HFFc6 (cell line): ENCODE results near the gene SLC13A1. TPM values are rescaled to one million over a fixed set of nuclear protein-coding genes. Genes with fewer than 3 reads are reported as not detected.

ENCODE experiments used
- DNase-seq: peaks from one replicate; pipeline ENCODE4 v3.0.0-alpha.2; 2018
- H3K27ac Mint-ChIP-seq: 2 replicates; pipeline ENCODE4 v1.8.0; 2020; ENCODE audit warnings: mild to moderate bottlenecking, mixed read lengths
- H3K27me3 Mint-ChIP-seq: 2 replicates; pipeline ENCODE4 v1.8.0; 2021; ENCODE audit warnings: mild to moderate bottlenecking, moderate library complexity, mixed read lengths; ENCODE audit not compliant: insufficient read depth
- H3K36me3 Mint-ChIP-seq: 2 replicates; pipeline ENCODE4 v1.8.0; 2021; ENCODE audit warnings: low read depth, mixed read lengths
- H3K4me1 Mint-ChIP-seq: 2 replicates; pipeline ENCODE4 v1.8.0; 2020; ENCODE audit warnings: low read depth, mixed read lengths
- H3K4me3 Mint-ChIP-seq: 2 replicates; pipeline ENCODE4 v1.8.0; 2020; ENCODE audit warnings: mild to moderate bottlenecking, moderate library complexity, mixed read lengths
- H3K9me3 Mint-ChIP-seq: 2 replicates; pipeline ENCODE4 v1.8.0; 2020; ENCODE audit warnings: mild to moderate bottlenecking, mixed read lengths
- total RNA-seq, 6 experiments: library from RNA; stranded (reverse); fragmentation: NEBNext Ultra II Directional; extraction: Animal tissue kit (Norgen Biotek cat#: 25700); gene quantifications; 2 replicates in 1 of 6; 3 replicates in 5 of 6; pipeline ENCODE4 v1.2.3, GENCODE V29; 2021
- TF ChIP-seq, protein P1 (sequence below): fragments of 200-600 bp; sonication (generic); IDR thresholded peaks from 2 replicates; pipeline ENCODE4 v1.5.0; 2021; ENCODE audit warnings: antibody characterized with exemption, mild to moderate bottlenecking

SLC13A1 gene
- total RNA-seq, 6 experiments from 2014 or later: not detected

DNA sequence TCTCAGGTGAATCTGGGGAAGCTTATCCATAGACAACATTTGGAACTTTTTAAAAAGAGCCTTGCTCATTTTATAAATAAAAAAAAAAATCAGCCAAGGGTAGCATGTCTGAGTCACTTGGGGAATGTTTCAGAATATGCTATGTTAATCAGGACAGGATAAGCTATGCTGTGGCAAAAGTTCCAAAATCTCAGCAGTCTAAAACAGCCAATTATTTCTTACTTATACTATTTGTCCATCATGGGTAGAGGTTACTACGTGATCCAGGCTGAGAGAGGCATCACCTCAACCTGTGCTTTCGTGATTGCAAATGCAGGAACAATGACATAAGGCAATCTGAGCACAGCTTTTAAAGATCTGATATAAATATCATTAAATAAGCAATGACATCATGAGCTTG lies 6.5 kb downstream of the SLC13A1 start:
- no peaks in the 10 kb centered on the region for H3K27me3 Mint-ChIP-seq
- TF ChIP-seq, protein P1, sequence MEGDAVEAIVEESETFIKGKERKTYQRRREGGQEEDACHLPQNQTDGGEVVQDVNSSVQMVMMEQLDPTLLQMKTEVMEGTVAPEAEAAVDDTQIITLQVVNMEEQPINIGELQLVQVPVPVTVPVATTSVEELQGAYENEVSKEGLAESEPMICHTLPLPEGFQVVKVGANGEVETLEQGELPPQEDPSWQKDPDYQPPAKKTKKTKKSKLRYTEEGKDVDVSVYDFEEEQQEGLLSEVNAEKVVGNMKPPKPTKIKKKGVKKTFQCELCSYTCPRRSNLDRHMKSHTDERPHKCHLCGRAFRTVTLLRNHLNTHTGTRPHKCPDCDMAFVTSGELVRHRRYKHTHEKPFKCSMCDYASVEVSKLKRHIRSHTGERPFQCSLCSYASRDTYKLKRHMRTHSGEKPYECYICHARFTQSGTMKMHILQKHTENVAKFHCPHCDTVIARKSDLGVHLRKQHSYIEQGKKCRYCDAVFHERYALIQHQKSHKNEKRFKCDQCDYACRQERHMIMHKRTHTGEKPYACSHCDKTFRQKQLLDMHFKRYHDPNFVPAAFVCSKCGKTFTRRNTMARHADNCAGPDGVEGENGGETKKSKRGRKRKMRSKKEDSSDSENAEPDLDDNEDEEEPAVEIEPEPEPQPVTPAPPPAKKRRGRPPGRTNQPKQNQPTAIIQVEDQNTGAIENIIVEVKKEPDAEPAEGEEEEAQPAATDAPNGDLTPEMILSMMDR: no peak
- no peaks in the 10 kb centered on the region for H3K36me3 Mint-ChIP-seq
- no peak for DNase-seq
- H3K27ac Mint-ChIP-seq: no peak overlapping the region
- peaks cover 40% of the 10 kb centered on the region for H3K9me3 Mint-ChIP-seq
- no peaks in the 10 kb centered on the region for H3K4me1 Mint-ChIP-seq
- no peak overlapping the region for H3K4me3 Mint-ChIP-seq

GRCh38 chr7:123191132-123191531 lies 8.6 kb downstream of the SLC13A1 start:
- DNase-seq: no peak
- Mint-ChIP-seq H3K27ac (no peak overlapping the region), H3K4me3 (no peak overlapping the region), H3K4me1 (no peaks in the 10 kb centered on the region), H3K36me3 (no peaks in the 10 kb centered on the region), H3K9me3 (peaks cover 36% of the 10 kb centered on the region), H3K27me3 (no peaks in the 10 kb centered on the region)
- TF ChIP-seq, protein P1: no peak

DNA sequence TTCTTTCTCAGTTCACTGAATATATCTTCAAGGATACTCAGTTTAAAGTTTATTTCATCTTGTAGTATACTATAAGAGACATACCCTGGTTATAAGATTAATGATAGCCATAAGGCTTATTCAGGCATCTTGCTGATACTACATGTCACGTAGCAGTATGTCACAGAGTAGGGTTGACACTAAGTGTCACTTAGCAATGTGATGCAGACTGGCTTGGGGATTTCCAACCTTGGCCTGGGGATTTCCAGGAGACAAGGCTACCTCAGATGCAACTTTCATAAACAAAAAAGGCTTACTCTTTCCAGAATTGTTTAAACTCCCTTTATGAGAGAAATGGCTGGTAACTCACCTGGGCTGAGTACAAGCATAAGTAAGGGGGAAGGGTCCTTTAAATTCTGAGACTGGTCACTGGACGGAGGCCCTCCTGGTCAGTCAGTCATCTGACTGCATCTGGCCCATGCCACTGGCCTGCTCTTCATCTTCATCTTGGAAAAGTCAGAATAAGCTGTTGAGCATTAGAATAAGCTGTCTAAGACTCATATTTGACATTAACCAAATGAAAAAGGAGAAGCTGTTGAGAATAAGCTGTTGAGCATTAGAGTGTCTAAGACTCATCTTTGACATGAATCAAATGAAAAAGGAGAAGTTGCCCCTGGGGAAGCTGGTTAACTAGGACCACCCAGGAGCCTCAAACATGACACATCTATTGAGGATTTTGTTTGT lies 9.5 kb downstream of the SLC13A1 start:
- Mint-ChIP-seq H3K27me3 (no peaks in the 10 kb centered on the region), H3K9me3 (peaks cover 40% of the 10 kb centered on the region), H3K4me3 (no peak overlapping the region), H3K27ac (no peak overlapping the region), H3K36me3 (no peaks in the 10 kb centered on the region), H3K4me1 (no peaks in the 10 kb centered on the region)
- no peak for DNase-seq
- TF ChIP-seq, protein P1: no peak

DNA sequence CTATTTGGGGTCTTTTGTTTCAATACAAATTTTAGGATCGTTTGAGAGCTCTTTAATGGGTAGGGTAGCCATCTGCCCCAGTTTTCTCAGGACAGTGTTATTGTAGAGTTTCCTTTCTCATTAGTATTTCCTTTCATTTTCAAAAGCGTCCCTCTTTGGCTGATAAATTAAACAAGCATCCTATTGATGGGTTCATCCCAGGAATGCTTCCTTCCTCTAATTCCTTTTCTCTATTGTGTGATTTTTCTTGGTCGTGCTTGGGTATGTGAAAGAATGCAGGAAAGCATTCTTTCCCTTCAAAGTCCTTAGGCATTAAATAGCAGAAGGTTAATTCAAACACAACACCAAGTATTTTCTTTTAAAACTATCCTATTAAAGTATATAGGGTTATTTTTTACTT lies 14.0 kb downstream of the SLC13A1 start:
- H3K4me1 Mint-ChIP-seq: no peaks in the 10 kb centered on the region
- H3K9me3 Mint-ChIP-seq: peaks cover 25% of the 10 kb centered on the region
- no peak for DNase-seq
- TF ChIP-seq, protein P1: no peak
- H3K27ac Mint-ChIP-seq: no peak overlapping the region
- H3K4me3 Mint-ChIP-seq: no peak overlapping the region
- H3K36me3 Mint-ChIP-seq: no peaks in the 10 kb centered on the region
- H3K27me3 Mint-ChIP-seq: no peaks in the 10 kb centered on the region

- peaks cover 35% of the 10 kb centered on the region for H3K9me3 Mint-ChIP-seq
- no peak overlapping the region for H3K4me3 Mint-ChIP-seq
- no peaks in the 10 kb centered on the region for H3K4me1 Mint-ChIP-seq
- no peaks in the 10 kb centered on the region for H3K36me3 Mint-ChIP-seq
- no peak for DNase-seq
- no peak overlapping the region for H3K27ac Mint-ChIP-seq
- TF ChIP-seq, protein P1: no peak
- no peaks in the 10 kb centered on the region for H3K27me3 Mint-ChIP-seq
Measured at GRCh38 chr7:123184271-123184670, 15.5 kb downstream of the SLC13A1 start.
